ENCODE results near the gene TDP1. TPM values are rescaled to one million over a fixed set of nuclear protein-coding genes. Genes with fewer than 3 reads are reported as not detected.

TDP1 gene
- total and polyA plus RNA-seq, 2 experiments from 2014 or later, result 11.8 to 12.6 TPM

- Histone ChIP-seq H3K4me1 (ENCODE audit: insufficient read depth) (peaks cover 22% of the 10 kb centered on the region), H2AFZ (no peak overlapping the region)
- TF ChIP-seq EZH2 (IDR thresholded peaks at IDR 0.05; ENCODE audit: insufficient read depth, poor library complexity, severe bottlenecking), result no peak
- no peak for TF ChIP-seq EZH2phosphoT487 (IDR thresholded peaks at IDR 0.05; ENCODE audit: insufficient read depth, low read depth)
These were observed 28.4 kb upstream of the TDP1 start for GRCh38 chr14:89927186-89927865.

GRCh38 chr14:89933002-89933401 lies 22.7 kb upstream of the TDP1 start:
- in situ Hi-C loops (cut with MboI), result no loop called here
- no peaks in the 10 kb centered on the region for H3K9me3 ChIP-seq (ENCODE audit: low read depth)
- H3K9ac ChIP-seq, result no peak overlapping the region
- 80 to 82% methylated on average over 6 of the region's 6 CpGs for WGBS, 2 experiments (ENCODE audit: low coverage in 1 of 2, low lambda C conversion rate in 2 of 2, missing lambda C conversion rate in 2 of 2)
- no peak overlapping the region for H3K27ac ChIP-seq
- no peak overlapping the region for H3K4me2 ChIP-seq (ENCODE audit: unreplicated experiment)
- no peak overlapping the region for H2AFZ ChIP-seq
- H3K27me3 ChIP-seq (replicated peaks; ENCODE audit: insufficient read depth), result no peaks in the 10 kb centered on the region
- TF ChIP-seq EZH2phosphoT487 (IDR thresholded peaks at IDR 0.05; ENCODE audit: insufficient read depth, low read depth), result no peak
- no peak for TF ChIP-seq EZH2 (IDR thresholded peaks at IDR 0.05; ENCODE audit: insufficient read depth, poor library complexity, severe bottlenecking)
- DNase-seq, result no peak
- no peaks in the 10 kb centered on the region for H3K36me3 ChIP-seq (ENCODE audit: low read depth)
- no peaks in the 10 kb centered on the region for H3K79me2 ChIP-seq (ENCODE audit: insufficient read depth)
- no peaks in the 10 kb centered on the region for H4K20me1 ChIP-seq (ENCODE audit: insufficient read depth)
- no peak overlapping the region for H3K4me3 ChIP-seq
- no peaks in the 10 kb centered on the region for H3K9me2 ChIP-seq (ENCODE audit: insufficient read depth)
- H3K4me1 ChIP-seq (ENCODE audit: insufficient read depth), result no peaks in the 10 kb centered on the region
- H3F3A ChIP-seq (ENCODE audit: insufficient read depth), result no peaks in the 10 kb centered on the region

More at GRCh38 chr14:89927186-89927865, 28.4 kb upstream of the TDP1 start:
- no peak for DNase-seq
- no peaks in the 10 kb centered on the region for H4K20me1 ChIP-seq (ENCODE audit: insufficient read depth)
- H3K79me2 ChIP-seq (ENCODE audit: insufficient read depth), result no peaks in the 10 kb centered on the region
- no peaks in the 10 kb centered on the region for H3K9me2 ChIP-seq (ENCODE audit: insufficient read depth)
- peaks cover 17% of the 10 kb centered on the region for H3F3A ChIP-seq (ENCODE audit: insufficient read depth)
- in situ Hi-C loops (cut with MboI), result no loop called here
- H3K9me3 ChIP-seq (ENCODE audit: low read depth), result no peaks in the 10 kb centered on the region
- H3K27ac ChIP-seq, result peak overlapping the region; percentile 57
- WGBS, 2 experiments (ENCODE audit: low coverage in 1 of 2, low lambda C conversion rate in 2 of 2, missing lambda C conversion rate in 2 of 2), result 93% methylated on average over 13 of the region's 13 CpGs
- no peaks in the 10 kb centered on the region for H3K27me3 ChIP-seq (replicated peaks; ENCODE audit: insufficient read depth)
- H3K9ac ChIP-seq, result no peak overlapping the region
- no peak overlapping the region for H3K4me3 ChIP-seq
- H3K36me3 ChIP-seq (ENCODE audit: low read depth), result no peaks in the 10 kb centered on the region
- H3K4me2 ChIP-seq (ENCODE audit: unreplicated experiment), result peak overlapping the region; percentile 59

GRCh38 chr14:89936654-89937185 lies 19.0 kb upstream of the TDP1 start:
- H3K27me3 ChIP-seq (replicated peaks; ENCODE audit: insufficient read depth), result no peaks in the 10 kb centered on the region
- no peak overlapping the region for H3K27ac ChIP-seq
- TF ChIP-seq EZH2 (IDR thresholded peaks at IDR 0.05; ENCODE audit: insufficient read depth, poor library complexity, severe bottlenecking) (no peak), EZH2phosphoT487 (IDR thresholded peaks at IDR 0.05; ENCODE audit: insufficient read depth, low read depth) (no peak)
- H3K4me2 ChIP-seq (ENCODE audit: unreplicated experiment), result no peak overlapping the region
- H3K9ac ChIP-seq, result no peak overlapping the region
- in situ Hi-C loops (cut with MboI), result no loop called here
- no peaks in the 10 kb centered on the region for H3K4me1 ChIP-seq (ENCODE audit: insufficient read depth)
- no peak for DNase-seq
- no peak overlapping the region for H3K4me3 ChIP-seq
- H2AFZ ChIP-seq, result no peak overlapping the region
- no peaks in the 10 kb centered on the region for H3K36me3 ChIP-seq (ENCODE audit: low read depth)
- no peaks in the 10 kb centered on the region for H3F3A ChIP-seq (ENCODE audit: insufficient read depth)
- H4K20me1 ChIP-seq (ENCODE audit: insufficient read depth), result no peaks in the 10 kb centered on the region
- H3K9me3 ChIP-seq (ENCODE audit: low read depth), result no peaks in the 10 kb centered on the region
- H3K79me2 ChIP-seq (ENCODE audit: insufficient read depth), result no peaks in the 10 kb centered on the region
- WGBS, 2 experiments (ENCODE audit: low coverage in 1 of 2, low lambda C conversion rate in 2 of 2, missing lambda C conversion rate in 2 of 2), result 42 to 52% methylated on average over 3 of the region's 3 CpGs
- no peaks in the 10 kb centered on the region for H3K9me2 ChIP-seq (ENCODE audit: insufficient read depth)

- 70 to 74% methylated on average over 2 of the region's 2 CpGs for WGBS, 2 experiments (ENCODE audit: low coverage in 1 of 2, low lambda C conversion rate in 2 of 2, missing lambda C conversion rate in 2 of 2)
- H3K4me3 ChIP-seq, result no peak overlapping the region
- no peak overlapping the region for H3K4me2 ChIP-seq (ENCODE audit: unreplicated experiment)
- no peaks in the 10 kb centered on the region for H3K27me3 ChIP-seq (replicated peaks; ENCODE audit: insufficient read depth)
- no peaks in the 10 kb centered on the region for H4K20me1 ChIP-seq (ENCODE audit: insufficient read depth)
- H3K36me3 ChIP-seq (ENCODE audit: low read depth), result no peaks in the 10 kb centered on the region
- H3K79me2 ChIP-seq (ENCODE audit: insufficient read depth), result no peaks in the 10 kb centered on the region
- H3K4me1 ChIP-seq (ENCODE audit: insufficient read depth), result no peaks in the 10 kb centered on the region
- H3K9me3 ChIP-seq (ENCODE audit: low read depth), result no peaks in the 10 kb centered on the region
- no peaks in the 10 kb centered on the region for H3F3A ChIP-seq (ENCODE audit: insufficient read depth)
- H3K9ac ChIP-seq, result no peak overlapping the region
- in situ Hi-C loops (cut with MboI), result no loop called here
- no peak overlapping the region for H3K27ac ChIP-seq
- TF ChIP-seq EZH2 (IDR thresholded peaks at IDR 0.05; ENCODE audit: insufficient read depth, poor library complexity, severe bottlenecking) (no peak), EZH2phosphoT487 (IDR thresholded peaks at IDR 0.05; ENCODE audit: insufficient read depth, low read depth) (no peak)
- no peak for DNase-seq
- no peak overlapping the region for H2AFZ ChIP-seq
- no peaks in the 10 kb centered on the region for H3K9me2 ChIP-seq (ENCODE audit: insufficient read depth)
These were observed 13.8 kb upstream of the TDP1 start for GRCh38 chr14:89941830-89942377.
